ENCODE measurements around the gene INO80D.
A peak's percentile ranks its signal among the peaks of the same experiment; 100 is the strongest.
"Not testable (repeated sequence)": the region's sequence is repeated elsewhere in the genome, so short reads cannot be mapped to it uniquely, and the experiment has no call there.

Gene INO80D

GRCh38 chr2:205977699-205978098, 108.3 kb downstream of the INO80D start:
- not testable (repeated sequence) for DNase-seq (ENCODE audit: low spot score)

GRCh38 chr2:205976934-205977659, 108.9 kb downstream of the INO80D start:
- not testable (repeated sequence) for DNase-seq (ENCODE audit: low spot score)

GRCh38 chr2:205976120-205976814, 109.7 kb downstream of the INO80D start:
- DNase-seq (ENCODE audit: low spot score): no peak

DNA sequence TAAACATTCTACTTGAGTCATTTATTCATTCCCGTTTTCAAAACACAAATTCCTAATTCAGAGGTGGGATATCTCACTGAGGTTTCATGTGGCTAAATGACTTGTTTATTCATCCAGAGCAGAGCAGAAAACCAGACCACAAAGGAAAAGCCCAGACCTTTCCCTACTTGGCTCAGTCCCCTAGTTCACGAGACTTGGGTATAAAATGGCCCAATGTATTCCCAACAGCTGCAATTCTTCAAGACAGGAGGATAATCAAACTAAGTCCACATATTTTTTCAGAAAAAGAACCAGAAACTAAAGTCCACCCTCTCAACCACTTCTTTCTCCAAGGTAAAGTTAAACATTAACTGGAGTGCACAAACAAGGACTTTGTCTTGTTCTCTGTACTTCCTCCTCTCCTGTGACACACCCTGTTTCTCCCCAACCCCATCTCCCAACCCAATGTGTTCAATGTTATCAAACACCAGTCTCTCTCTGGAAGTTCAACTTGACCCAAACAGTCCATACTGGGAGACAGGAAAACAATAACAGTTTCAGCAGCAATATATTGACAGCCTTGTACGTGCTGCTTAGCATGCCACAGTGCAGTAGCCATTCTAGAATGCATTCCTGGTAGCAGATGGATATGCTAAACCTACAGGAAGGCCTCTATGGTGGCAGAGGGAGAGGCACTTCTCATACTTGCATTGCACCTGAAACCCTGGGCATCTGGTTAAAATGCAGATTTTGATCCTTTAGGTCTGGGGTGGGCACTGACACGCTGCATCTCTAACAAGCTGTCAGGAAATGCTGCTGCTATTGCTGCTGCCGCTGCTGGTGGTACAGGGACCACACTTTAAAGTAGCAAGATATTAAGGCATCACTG, 110.7 kb downstream of the INO80D start:
- DNase-seq (ENCODE audit: low spot score): no peak

- DNase-seq (ENCODE audit: low spot score): no peak
These were observed 113.9 kb downstream of the INO80D start for GRCh38 chr2:205972113-205972512.

- DNase-seq (ENCODE audit: low spot score): no peak
These were observed 115.6 kb downstream of the INO80D start for GRCh38 chr2:205970348-205970747.

DNA sequence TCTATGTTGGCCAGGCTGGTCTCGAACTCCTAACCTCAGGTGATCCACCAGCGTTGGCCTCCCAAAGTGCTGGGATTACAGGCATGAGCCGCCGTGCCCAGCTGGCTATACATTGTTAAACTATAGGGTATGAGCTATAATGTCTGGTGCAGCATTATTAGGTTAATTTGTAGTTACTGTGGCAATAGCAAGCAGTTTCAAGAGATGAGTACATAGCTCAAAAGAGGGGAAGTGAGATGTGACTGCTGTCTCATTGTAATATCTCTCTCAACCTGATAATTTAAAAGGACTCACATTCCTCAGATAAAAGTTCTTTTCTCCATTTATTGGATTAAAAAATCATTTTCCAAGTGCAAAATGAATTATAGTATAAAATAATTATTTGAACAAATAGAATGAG, 116.4 kb downstream of the INO80D start:
- DNase-seq (ENCODE audit: low spot score): no peak

- no peak for DNase-seq (ENCODE audit: low spot score)
These were observed 118.4 kb downstream of the INO80D start for GRCh38 chr2:205967391-205968075.

DNA sequence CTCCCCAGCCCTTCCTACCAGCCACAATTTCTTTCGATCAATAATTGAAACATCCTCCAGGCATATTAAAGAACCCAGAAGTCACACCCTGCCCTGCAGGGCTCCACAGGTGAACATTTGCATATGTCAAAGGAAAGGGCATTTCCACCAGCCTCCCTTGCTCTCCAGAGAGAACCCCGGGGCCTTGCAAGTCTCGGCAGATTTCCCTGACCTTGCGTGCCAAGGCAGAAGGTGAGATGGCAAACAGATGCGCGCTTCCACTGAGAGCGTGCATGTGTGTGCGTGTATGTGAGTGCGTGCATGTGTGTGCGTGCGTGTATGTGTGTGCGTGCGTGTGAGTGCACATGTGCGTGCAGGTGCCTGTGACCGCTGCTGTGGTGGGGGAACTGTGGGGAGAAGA, 120.3 kb downstream of the INO80D start:
- no peak for DNase-seq (ENCODE audit: low spot score)

- no peak for DNase-seq (ENCODE audit: low spot score)
These were observed 121.7 kb downstream of the INO80D start for GRCh38 chr2:205964111-205964761.

DNA sequence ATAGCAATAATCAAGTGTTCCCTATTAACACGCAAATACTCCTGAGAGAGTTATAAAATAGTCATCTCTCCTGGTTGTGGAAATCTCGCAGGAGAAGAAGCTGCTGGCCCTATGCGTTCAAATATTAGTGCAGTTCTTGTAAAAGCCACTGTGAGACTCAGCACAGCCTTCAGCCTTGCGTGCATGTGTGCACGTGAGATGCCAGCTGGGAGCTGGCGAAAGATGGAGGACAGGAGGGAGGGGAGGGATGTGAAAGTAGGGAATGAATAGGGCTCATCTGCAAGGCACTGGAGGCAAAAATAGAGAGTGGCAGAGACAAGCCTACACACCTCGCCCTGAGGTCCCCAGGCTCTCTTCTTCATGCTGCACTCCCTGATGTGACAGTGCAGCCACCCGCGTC, 126.5 kb downstream of the INO80D start:
- DNase-seq (ENCODE audit: low spot score): peak; percentile 28

DNA sequence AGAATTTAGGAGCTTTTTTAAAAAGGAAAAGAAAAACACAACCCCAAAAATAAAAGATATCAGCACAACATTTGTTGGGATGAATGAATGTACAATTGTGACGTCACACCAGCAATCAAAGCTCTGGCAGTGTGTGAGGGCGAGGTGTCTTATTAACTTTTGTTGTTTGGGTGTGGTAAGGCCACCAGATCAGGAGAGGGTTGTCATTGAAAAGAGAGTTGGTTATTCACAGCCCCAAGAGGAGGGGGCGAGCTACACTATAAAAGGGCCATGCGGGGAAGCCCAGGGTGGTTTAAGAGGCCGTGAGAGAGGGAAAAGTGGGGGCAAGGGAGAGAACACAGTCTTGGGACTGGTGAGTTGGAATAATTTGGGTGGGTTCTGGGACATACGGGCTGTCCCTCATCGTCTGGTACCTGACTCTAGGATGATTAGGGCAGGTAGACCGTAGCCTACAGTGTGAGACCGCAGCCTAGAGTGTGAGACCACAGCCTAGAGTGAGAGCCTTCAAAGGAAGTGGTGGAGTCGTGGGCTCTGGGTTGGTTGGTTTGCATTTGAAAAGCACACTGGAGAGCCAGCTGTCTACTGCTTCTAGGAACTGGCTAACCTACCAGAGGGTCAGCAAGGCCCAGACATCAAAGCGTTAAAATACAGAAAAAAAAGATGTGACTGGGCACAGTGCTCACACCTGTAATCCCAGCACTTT, 128.4 kb downstream of the INO80D start:
- no peak for DNase-seq (ENCODE audit: low spot score)

DNA sequence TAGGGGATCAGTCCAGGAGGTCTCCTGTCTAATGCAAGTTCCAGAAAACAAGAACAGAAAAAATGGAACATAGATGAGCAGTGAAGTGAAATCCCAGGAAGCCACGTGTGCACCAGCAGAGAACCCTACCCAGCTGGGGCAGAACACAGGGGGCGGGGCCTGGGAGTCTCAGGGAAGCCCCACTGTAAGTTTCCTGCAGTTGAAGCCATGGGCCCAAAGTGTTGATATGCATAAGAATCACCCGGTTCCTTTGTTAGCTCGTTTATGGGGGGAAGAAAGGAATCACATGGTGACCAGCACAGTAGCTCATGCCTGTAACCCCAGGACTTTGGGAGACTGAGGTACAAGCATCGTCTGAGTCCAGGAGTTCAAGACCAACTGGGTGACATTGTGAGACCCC, 131.3 kb downstream of the INO80D start:
- DNase-seq (ENCODE audit: low spot score): no peak

- DNase-seq (ENCODE audit: low spot score): no peak
These were observed 133.7 kb downstream of the INO80D start for GRCh38 chr2:205952282-205952681.

GRCh38 chr2:205948883-205949282, 137.1 kb downstream of the INO80D start:
- no peak for DNase-seq (ENCODE audit: low spot score)

GRCh38 chr2:205948496-205948837, 137.5 kb downstream of the INO80D start:
- no peak for DNase-seq (ENCODE audit: low spot score)

DNA sequence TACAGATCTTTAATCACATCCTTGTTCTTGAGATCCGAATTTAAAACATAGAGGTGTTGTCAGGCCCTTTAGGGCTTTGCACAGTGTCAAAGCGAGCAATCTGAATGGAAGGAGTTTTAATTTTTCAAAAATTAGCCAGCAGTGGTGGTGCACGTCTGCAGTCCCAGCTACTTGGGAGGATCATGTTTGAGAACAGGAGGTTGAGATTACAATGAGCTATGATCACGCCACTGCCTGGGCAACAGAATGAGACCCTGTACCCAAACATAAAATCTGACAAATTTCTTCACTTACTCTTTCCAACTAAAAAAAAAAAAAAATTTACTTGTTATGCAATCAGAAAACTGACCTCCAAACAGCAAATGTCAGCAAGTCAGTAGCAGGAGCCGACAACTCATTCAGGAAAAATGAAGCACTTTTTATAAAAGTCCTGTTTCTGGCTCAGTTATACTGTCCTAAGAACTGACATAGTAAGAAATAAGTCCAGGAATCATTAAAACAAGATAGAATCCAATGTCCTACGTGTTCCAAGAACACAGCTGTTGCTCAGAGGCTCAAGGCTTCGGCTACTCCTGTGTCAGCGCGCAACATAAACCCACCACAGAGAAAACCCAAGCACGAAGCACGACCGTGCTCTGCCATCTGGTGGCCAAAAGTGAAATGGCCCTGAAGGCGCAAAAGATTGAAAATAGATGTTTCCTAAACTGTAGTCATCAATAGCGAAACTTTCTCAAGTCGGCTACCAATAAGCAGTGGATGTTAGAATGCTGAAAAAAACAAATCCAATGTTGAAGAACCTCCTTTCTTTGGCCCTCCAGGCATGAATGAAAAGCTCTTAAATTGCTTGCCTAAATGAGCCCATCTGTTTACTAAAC, 138.1 kb downstream of the INO80D start:
- peak; percentile 71 for DNase-seq (ENCODE audit: low spot score)

- no peak for DNase-seq (ENCODE audit: low spot score)
These were observed 139.7 kb downstream of the INO80D start for GRCh38 chr2:205946226-205946625.
